ENCODE data around the gene CAPZA1. TPM values are rescaled to one million over a fixed set of nuclear protein-coding genes. Genes with fewer than 3 reads are reported as not detected.

Gene CAPZA1

GRCh38 chr1:112718691-112719418 lies 99.2 kb downstream of the CAPZA1 start:
- Histone ChIP-seq H3K4me1 (ENCODE audit: control insufficient read depth, low read depth, low read length) (peaks cover 8% of the 10 kb centered on the region), H2BK15ac (replicated peaks; ENCODE audit: low read depth) (no peak overlapping the region), H3K27me3 (ENCODE audit: insufficient read depth, low read length, poor library complexity) (no peaks in the 10 kb centered on the region), H3K79me2 (ENCODE audit: control insufficient read depth, insufficient read depth, low read length) (no peaks in the 10 kb centered on the region), H2AK5ac (ENCODE audit: low read length) (no peak overlapping the region), H3K27ac (ENCODE audit: low read depth, low read length) (no peak overlapping the region), H3K23ac (ENCODE audit: low read length) (no peak overlapping the region), H3K4me2 (ENCODE audit: low read length) (no peak overlapping the region), H2BK120ac (ENCODE audit: low read depth, low read length) (no peak overlapping the region), H3K56ac (ENCODE audit: low read length) (no peak overlapping the region), H4K8ac (ENCODE audit: low read depth, low read length) (no peak overlapping the region), H2BK5ac (ENCODE audit: low read length) (no peak overlapping the region), H3K18ac (ENCODE audit: low read length) (no peak overlapping the region), H3K79me1 (ENCODE audit: low read length) (no peaks in the 10 kb centered on the region), H4K5ac (ENCODE audit: low read length) (no peak overlapping the region), H3K9ac (ENCODE audit: low read length) (no peak overlapping the region), H3K4me3 (ENCODE audit: low read length) (no peak overlapping the region), H3K4ac (ENCODE audit: low read depth, low read length) (no peak overlapping the region), H3K36me3 (ENCODE audit: control insufficient read depth, insufficient read depth, low read length) (no peaks in the 10 kb centered on the region)
- whole genome bisulfite sequencing (ENCODE audit: extremely low coverage, insufficient coverage, low lambda C conversion rate), result no CpG with 5 or more reads among the region's 44 CpGs
- peak; percentile 61 for DNase-seq

- Histone ChIP-seq H2BK15ac (replicated peaks; ENCODE audit: low read depth) (no peak overlapping the region), H4K5ac (ENCODE audit: low read length) (no peak overlapping the region), H3K23ac (ENCODE audit: low read length) (no peak overlapping the region), H4K8ac (ENCODE audit: low read depth, low read length) (no peak overlapping the region), H3K36me3 (ENCODE audit: control insufficient read depth, insufficient read depth, low read length) (no peaks in the 10 kb centered on the region), H3K56ac (ENCODE audit: low read length) (no peak overlapping the region), H2AK5ac (ENCODE audit: low read length) (no peak overlapping the region), H3K4me3 (ENCODE audit: low read length) (no peak overlapping the region), H3K79me2 (ENCODE audit: control insufficient read depth, insufficient read depth, low read length) (no peaks in the 10 kb centered on the region), H3K79me1 (ENCODE audit: low read length) (no peaks in the 10 kb centered on the region), H2BK5ac (ENCODE audit: low read length) (no peak overlapping the region), H2BK120ac (ENCODE audit: low read depth, low read length) (no peak overlapping the region), H3K4me1 (ENCODE audit: control insufficient read depth, low read depth, low read length) (peaks cover 6% of the 10 kb centered on the region), H3K27ac (ENCODE audit: low read depth, low read length) (no peak overlapping the region), H3K9ac (ENCODE audit: low read length) (no peak overlapping the region), H3K18ac (ENCODE audit: low read length) (no peak overlapping the region), H3K27me3 (ENCODE audit: insufficient read depth, low read length, poor library complexity) (no peaks in the 10 kb centered on the region), H3K4me2 (ENCODE audit: low read length) (no peak overlapping the region), H3K4ac (ENCODE audit: low read depth, low read length) (no peak overlapping the region)
- no CpG with 5 or more reads among the region's 2 CpGs for WGBS (ENCODE audit: extremely low coverage, insufficient coverage, low lambda C conversion rate)
- no peak for DNase-seq
Measured at GRCh38 chr1:112719706-112720105, 100.1 kb downstream of the CAPZA1 start.

GRCh38 chr1:112720800-112721199 lies 101.2 kb downstream of the CAPZA1 start:
- Histone ChIP-seq H4K5ac (ENCODE audit: low read length) (no peak overlapping the region), H3K79me1 (ENCODE audit: low read length) (no peaks in the 10 kb centered on the region), H3K4me3 (ENCODE audit: low read length) (no peak overlapping the region), H3K27ac (ENCODE audit: low read depth, low read length) (no peak overlapping the region), H3K4me2 (ENCODE audit: low read length) (no peak overlapping the region), H3K9ac (ENCODE audit: low read length) (no peak overlapping the region), H3K23ac (ENCODE audit: low read length) (no peak overlapping the region), H4K8ac (ENCODE audit: low read depth, low read length) (no peak overlapping the region), H2BK120ac (ENCODE audit: low read depth, low read length) (no peak overlapping the region), H3K4ac (ENCODE audit: low read depth, low read length) (no peak overlapping the region), H3K27me3 (ENCODE audit: insufficient read depth, low read length, poor library complexity) (no peaks in the 10 kb centered on the region), H2BK5ac (ENCODE audit: low read length) (no peak overlapping the region), H3K56ac (ENCODE audit: low read length) (no peak overlapping the region), H2BK15ac (replicated peaks; ENCODE audit: low read depth) (no peak overlapping the region), H3K4me1 (ENCODE audit: control insufficient read depth, low read depth, low read length) (peaks cover 6% of the 10 kb centered on the region), H2AK5ac (ENCODE audit: low read length) (no peak overlapping the region), H3K79me2 (ENCODE audit: control insufficient read depth, insufficient read depth, low read length) (no peaks in the 10 kb centered on the region), H3K36me3 (ENCODE audit: control insufficient read depth, insufficient read depth, low read length) (no peaks in the 10 kb centered on the region), H3K18ac (ENCODE audit: low read length) (no peak overlapping the region)
- no peak for DNase-seq
- WGBS (ENCODE audit: extremely low coverage, insufficient coverage, low lambda C conversion rate), result no CpG with 5 or more reads among the region's 3 CpGs

Small RNA genes within 50 kb of the gene (small RNA-seq; reads per million reads assigned to genes)
- gene RNU7-70P (ENCODE audit: insufficient read depth), result not detected
